T47D (cell line): ENCODE measurements around the gene MTMR10.

Experiments used
- DNase-seq, 2 experiments: peaks; one replicate each; pipeline versions ENCODE4 v3.0.0 to v3.0.0-alpha.2; 2011 to 2012; ENCODE audit warnings: low read depth in 1 of 2, low spot score in 1 of 2
- JUND ChIP-seq: IDR thresholded peaks from 2 replicates; pipeline ENCODE4 v1.6.1; 2012; ENCODE audit warnings: low read depth
- in situ Hi-C: cut with HindIII; loops from 2 replicates; pipeline ENCODE4 v1.10.0; 2016; ENCODE audit warnings: low sequenced_read_pairs, low pct_unique_long_range_greater_than_20kb

Gene MTMR10, protein sequence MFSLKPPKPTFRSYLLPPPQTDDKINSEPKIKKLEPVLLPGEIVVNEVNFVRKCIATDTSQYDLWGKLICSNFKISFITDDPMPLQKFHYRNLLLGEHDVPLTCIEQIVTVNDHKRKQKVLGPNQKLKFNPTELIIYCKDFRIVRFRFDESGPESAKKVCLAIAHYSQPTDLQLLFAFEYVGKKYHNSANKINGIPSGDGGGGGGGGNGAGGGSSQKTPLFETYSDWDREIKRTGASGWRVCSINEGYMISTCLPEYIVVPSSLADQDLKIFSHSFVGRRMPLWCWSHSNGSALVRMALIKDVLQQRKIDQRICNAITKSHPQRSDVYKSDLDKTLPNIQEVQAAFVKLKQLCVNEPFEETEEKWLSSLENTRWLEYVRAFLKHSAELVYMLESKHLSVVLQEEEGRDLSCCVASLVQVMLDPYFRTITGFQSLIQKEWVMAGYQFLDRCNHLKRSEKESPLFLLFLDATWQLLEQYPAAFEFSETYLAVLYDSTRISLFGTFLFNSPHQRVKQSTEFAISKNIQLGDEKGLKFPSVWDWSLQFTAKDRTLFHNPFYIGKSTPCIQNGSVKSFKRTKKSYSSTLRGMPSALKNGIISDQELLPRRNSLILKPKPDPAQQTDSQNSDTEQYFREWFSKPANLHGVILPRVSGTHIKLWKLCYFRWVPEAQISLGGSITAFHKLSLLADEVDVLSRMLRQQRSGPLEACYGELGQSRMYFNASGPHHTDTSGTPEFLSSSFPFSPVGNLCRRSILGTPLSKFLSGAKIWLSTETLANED

DNA sequence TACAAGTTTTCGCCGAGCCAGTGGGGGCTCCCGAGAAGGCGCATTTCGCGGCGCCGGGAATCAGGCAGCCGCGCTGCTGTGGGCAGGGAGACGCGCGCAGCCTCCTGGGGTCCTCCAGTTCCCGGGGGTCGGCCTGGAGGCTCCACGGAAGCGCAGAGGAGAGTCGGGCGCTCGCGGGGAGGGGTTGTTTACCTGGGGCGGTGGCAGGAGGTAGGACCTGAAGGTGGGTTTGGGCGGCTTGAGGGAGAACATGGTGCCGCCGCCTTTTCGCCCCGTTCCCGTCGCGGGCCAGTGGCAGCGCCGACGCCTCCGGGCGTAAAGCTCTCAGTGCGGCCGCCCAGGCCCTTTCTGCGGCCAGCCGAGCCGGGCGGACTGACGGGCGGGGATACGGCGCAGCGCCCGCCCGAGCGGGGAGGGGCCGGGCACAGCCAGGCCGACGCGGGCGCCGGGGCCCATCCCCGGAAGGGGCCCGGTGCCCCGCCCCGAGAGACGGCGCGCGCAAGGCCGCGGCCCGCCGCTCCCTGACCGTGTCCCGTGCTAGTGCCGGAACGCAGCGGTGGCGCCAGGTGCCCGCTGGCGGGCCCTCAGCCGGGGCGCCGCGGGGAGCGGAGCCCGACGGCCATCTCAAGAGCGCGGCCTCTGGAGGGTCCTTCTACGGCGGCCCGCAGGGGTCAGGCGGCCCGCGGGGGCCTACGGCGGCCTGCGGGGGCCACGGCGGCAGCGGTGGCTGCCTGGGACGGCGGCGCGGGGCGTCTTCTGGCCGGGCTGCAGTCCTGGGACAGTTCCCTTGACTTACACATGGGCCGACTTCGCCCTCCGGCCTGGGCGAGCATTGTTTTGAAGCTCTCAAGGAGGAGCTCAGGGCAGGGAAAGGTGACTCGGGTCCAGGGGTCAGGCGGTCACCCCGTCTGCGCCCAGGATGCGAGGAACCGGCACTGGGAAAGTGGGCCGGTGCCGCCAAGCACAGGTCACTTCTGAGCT is at the start of gene MTMR10:
Gene MTMR10, minus strand, starts transcription at position 374 of the 981 bp plus-strand sequence. Its CDS starts 122 bp downstream, at position 252.
- in situ Hi-C loops = no loop called here
- no peak for TF ChIP-seq JUND
- DNase-seq = peak; percentile 89 to 91

DNA sequence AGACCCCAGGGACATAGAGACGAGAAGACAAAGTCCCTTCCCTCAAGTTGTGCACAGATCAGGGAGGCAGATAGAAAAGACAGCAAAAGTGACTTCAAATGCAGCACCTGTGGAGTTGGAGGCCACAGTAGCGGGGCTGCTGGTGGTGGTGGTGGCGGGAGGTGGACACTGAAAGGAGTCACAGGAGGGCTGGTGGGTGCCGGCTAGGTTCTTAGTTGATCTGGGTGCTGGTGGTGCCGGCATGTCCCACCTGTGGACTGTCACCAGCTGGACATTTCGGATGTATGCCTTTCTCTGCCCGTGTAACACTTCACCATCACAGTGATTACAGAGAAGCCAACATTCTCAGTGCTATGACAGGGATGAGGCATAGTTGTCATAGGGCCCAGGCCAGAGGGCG is 49.2 kb upstream of the MTMR10 start:
- in situ Hi-C loops = no loop called here

GRCh38 chr15:31039961-31040360 is 48.5 kb upstream of the MTMR10 start:
- TF ChIP-seq JUND = no peak
- in situ Hi-C loops = no loop called here

More for the DNA sequence above, 49.2 kb upstream of the MTMR10 start:
- DNase-seq = no peak
- TF ChIP-seq JUND = no peak

DNA sequence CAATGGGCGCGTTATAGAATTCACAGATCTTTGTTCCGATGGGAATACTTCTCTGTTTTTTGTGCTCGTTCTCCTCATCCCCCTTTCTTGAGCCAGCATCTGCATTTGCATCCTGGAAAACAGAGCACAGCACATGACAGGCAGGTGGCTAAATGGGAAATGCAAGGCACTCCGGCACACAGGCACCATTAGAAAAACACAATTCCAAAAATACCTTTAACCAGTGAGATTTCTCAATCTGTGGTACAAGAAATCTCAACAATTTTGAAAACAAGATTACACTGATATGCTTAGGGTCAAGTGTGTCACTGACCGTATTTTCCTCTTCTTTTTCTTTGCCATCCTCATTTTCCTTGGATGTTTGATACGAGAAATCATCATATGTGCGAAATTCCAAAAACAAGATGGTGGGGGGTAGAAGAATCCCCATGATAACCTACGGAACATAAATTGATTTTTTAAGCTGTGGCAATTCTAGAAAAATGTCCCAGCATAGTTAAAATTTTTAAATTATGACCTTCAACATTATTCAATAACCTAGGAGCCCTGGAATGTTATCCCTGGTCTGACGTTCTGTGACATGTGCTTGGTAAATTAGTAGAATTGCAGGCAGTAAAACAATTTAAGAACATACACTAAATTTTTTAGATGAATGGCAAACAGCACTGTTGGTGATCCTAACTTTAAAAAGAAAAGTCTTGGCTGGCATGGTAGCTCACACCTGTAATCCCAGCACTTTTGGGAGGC is 46.5 kb upstream of the MTMR10 start:
- no peak for TF ChIP-seq JUND
- no peak for DNase-seq
- in situ Hi-C loops = no loop called here

More at GRCh38 chr15:31039961-31040360, 48.5 kb upstream of the MTMR10 start:
- DNase-seq = no peak

GRCh38 chr15:31036783-31037182 is 45.4 kb upstream of the MTMR10 start:
- TF ChIP-seq JUND = no peak
- DNase-seq = no peak
- in situ Hi-C loops = no loop called here

GRCh38 chr15:31035610-31036009 is 44.2 kb upstream of the MTMR10 start:
- in situ Hi-C loops = no loop called here
- no peak for DNase-seq
- TF ChIP-seq JUND = no peak

DNA sequence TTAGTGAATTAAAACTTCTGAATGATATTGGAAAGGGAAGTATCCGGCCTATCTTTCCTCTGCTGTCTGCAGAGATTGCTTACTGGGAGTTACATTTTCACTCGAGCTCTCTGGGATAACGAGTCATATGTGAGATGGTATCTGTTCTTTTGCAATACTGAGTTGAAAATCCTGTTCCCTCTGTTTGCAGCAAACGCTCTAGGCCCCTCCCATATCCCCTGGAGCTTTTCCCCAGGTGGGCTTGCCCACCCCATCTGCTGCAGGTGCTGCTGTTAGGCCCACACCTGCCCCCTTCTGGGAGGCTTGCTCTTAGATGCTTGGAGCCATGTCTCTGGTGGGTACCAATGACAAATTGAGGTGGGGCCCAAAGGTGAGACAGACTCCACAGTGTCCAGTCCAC is 42.7 kb upstream of the MTMR10 start:
- in situ Hi-C loops = no loop called here
- no peak; the same call in 1 of the 2 replicates for TF ChIP-seq JUND
- peak; percentile 30 to 59 for DNase-seq

GRCh38 chr15:31032961-31033371 is 41.5 kb upstream of the MTMR10 start:
- DNase-seq = no peak
- in situ Hi-C loops = no loop called here
- TF ChIP-seq JUND = no peak

- DNase-seq = no peak
- in situ Hi-C loops = no loop called here
Measured at GRCh38 chr15:31031471-31032067, 40.1 kb upstream of the MTMR10 start.

DNA sequence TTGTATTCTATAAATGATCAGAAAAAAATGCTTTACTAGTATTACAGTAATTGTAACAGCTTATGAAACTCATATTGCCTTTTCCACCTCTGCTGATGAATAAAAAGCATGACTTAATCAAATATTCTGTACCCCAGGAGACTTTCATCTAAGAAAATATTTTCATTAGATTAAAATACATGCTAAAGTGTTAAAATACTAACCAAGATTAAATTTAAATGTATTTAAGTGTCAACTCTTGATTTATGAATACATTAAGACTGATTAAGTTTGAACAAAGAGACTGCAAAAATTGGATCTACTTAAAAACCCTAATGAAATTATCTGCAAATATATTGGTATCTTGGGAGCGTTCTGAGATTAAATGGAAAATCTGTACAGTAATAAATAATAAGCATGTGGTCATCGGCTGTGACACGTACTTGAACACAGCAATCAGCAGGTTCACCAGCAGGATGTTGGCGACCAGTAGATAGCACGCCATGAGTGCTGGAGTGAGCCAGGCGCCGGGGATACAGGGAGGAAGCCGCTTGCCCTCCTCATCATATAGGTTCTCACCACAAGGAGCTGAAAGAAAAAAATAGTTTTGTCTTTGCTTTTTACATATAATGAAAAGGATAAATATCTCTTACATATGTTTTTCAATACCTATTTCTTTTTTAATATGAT is 36.6 kb upstream of the MTMR10 start:
- in situ Hi-C loops = no loop called here
- DNase-seq = no peak
- TF ChIP-seq JUND = no peak

More at GRCh38 chr15:31031471-31032067, 40.1 kb upstream of the MTMR10 start:
- TF ChIP-seq JUND = no peak

DNA sequence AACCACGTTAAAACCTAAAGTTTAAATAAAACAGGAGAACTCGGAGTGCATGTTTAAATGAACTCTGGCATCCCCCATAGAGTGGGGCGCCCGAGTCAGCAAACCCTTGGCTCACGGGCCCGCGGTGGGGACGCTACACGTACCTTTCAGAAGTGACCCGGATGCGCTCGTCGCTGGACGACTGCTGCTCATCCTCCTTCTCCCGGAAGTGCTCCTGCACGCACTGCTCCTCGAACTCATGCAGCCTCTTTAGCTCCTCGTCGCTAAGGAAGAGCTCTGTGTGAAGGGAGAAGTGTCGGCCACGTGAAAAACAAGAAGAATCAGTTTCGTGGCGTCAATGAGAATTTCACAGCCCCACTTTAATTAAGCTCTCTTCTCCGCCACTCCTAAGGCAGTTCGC is 34.6 kb upstream of the MTMR10 start:
- in situ Hi-C loops = no loop called here
- TF ChIP-seq JUND = no peak
- DNase-seq = no peak
